OCI-LY1 (cell line): ENCODE measurements around the gene DLGAP4.

Source experiments
- CTCF ChIP-seq: fragments of 200-600 bp; sonication (generic), shearing (Covaris generic); IDR thresholded peaks from 2 replicates; pipeline ENCODE4 v1.5.1; 2017; ENCODE audit warnings: mild to moderate bottlenecking, antibody characterized with exemption, low read length, moderate library complexity, mixed read lengths
- EZH2 ChIP-seq: fragments of 200-600 bp; sonication (generic), shearing (Covaris generic); IDR thresholded peaks from 2 replicates; pipeline ENCODE4 v1.8.0; 2017; ENCODE audit warnings: borderline replicate concordance, mixed run types, mild to moderate bottlenecking, antibody characterized with exemption, low read length, moderate library complexity, mixed read lengths

DNA sequence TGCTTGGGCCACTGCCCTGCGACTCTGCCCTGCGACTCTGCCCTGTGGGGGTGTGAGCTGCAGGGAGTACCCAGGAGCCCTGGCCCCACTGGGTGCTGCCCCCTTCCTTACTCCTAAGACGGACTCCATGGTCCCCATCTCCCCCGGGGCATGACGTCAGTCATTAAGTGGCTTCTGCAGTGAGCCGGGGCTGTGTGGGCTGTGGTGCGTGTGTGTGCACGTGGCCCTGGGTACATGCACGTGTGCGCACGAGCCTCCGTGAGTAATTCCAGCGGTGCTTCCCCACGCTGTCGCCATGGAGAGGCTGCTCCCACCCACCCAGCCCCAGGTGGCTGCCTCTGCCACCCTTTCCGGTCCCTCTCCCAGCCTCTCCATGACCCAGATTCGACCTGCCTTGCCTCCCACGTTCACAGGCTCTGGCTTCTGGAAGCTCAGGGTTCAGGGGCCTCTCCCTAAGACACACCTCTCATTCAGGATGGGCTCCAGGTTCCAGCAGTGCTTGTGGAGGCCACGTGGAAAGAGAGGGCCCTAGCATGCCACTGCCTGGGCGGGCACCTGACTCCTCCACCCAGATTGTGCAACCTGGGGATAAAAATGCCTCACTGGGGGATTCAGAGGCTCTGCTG, 88.3 kb downstream of the DLGAP4 start:
- TF ChIP-seq CTCF (no peak), EZH2 (no peak)
